Suprapubic skin (tissue), 4 donors: ENCODE measurements around the gene STUM.

Experiments
- CTCF ChIP-seq, 2 donors: fragments of 200-600 bp in 1 of 2; fragments of 450-650 bp in 1 of 2; sonication (generic) in 1 of 2; IDR thresholded peaks; one replicate each; pipeline ENCODE4 v1.5.1; 2016 to 2019; ENCODE audit warnings: antibody characterized with exemption in 2 of 2, mild to moderate bottlenecking in 1 of 2, moderate library complexity in 1 of 2
- POLR2A ChIP-seq, 2 donors: fragments of 450-650 bp; IDR thresholded peaks; one replicate each; pipeline ENCODE4 v1.6.1; 2017; ENCODE audit warnings: antibody characterized with exemption in 2 of 2, mild to moderate bottlenecking in 2 of 2, moderate library complexity in 2 of 2
- POLR2AphosphoS5 ChIP-seq, 3 donors: sonication (generic); formaldehyde crosslinking; IDR thresholded peaks; one replicate each; pipeline ENCODE4 v1.6.1; 2017; ENCODE audit warnings: antibody characterized with exemption in 3 of 3

GRCh38 chr1:226632169-226632879 is 83.8 kb downstream of the STUM start:
- TF ChIP-seq CTCF (IDR thresholded peaks at IDR 0.05) (no peak), POLR2A (IDR thresholded peaks at IDR 0.05) (no peak), POLR2AphosphoS5 (IDR thresholded peaks at IDR 0.05) (no peak)
